NCI-H82 treated with DMSO at 0.1 percent for 48 hours (cell line): ENCODE results near the gene KRT6A.
"Not testable (repeated sequence)": the region's sequence is repeated elsewhere in the genome, so short reads cannot be mapped to it uniquely, and the experiment has no call there.

Experiments used
- DNase-seq: peaks from one replicate; lab custom pipeline; 2025; ENCODE audit not compliant: unreplicated experiment; lab: John Stamatoyannopoulos, UW

Gene KRT6A

GRCh38 chr12:52473768-52474167 is 19.3 kb downstream of the KRT6A start, which contains the start of gene KRT6C:
KRT6C (minus strand) TSS chr12:52473805; CDS start chr12:52473737, 68 bp downstream.
- DNase-seq, result no peak

- DNase-seq, result no peak
Measured at GRCh38 chr12:52469853-52470252, 23.2 kb downstream of the KRT6A start.

GRCh38 chr12:52464897-52465296 is 28.2 kb downstream of the KRT6A start:
- DNase-seq, result no peak

GRCh38 chr12:52461693-52462092 is 31.4 kb downstream of the KRT6A start:
- DNase-seq, result no peak

GRCh38 chr12:52458861-52459260 is 34.2 kb downstream of the KRT6A start:
- DNase-seq, result no peak

- DNase-seq, result no peak
Measured at GRCh38 chr12:52455821-52456220, 37.2 kb downstream of the KRT6A start.

GRCh38 chr12:52454411-52455201 is 38.5 kb downstream of the KRT6A start:
- no peak for DNase-seq

- DNase-seq, result no peak
Measured at GRCh38 chr12:52452101-52452500, 41.0 kb downstream of the KRT6A start, which contains the start of gene KRT6B. KRT6B (minus strand) TSS chr12:52452146; CDS start chr12:52452078, 68 bp downstream.

- no peak for DNase-seq
Measured at GRCh38 chr12:52448228-52448627, 44.8 kb downstream of the KRT6A start.

- DNase-seq, result not testable (repeated sequence)
Measured at GRCh38 chr12:52447196-52447595, 45.9 kb downstream of the KRT6A start.

GRCh38 chr12:52446367-52447045 is 46.6 kb downstream of the KRT6A start:
- no peak for DNase-seq

- DNase-seq, result no peak
Measured at GRCh38 chr12:52445876-52446275, 47.2 kb downstream of the KRT6A start.

- DNase-seq, result no peak
Measured at GRCh38 chr12:52444647-52445595, 48.1 kb downstream of the KRT6A start.

- DNase-seq, result no peak
Measured at GRCh38 chr12:52443966-52444365, 49.1 kb downstream of the KRT6A start.

- DNase-seq, result no peak
Measured at GRCh38 chr12:52442600-52443061, 50.4 kb downstream of the KRT6A start.

GRCh38 chr12:52441320-52441911 is 51.6 kb downstream of the KRT6A start:
- DNase-seq, result no peak

- no peak for DNase-seq
Measured at GRCh38 chr12:52440821-52441319, 52.2 kb downstream of the KRT6A start.

- DNase-seq, result no peak
Measured at GRCh38 chr12:52439845-52440244, 53.2 kb downstream of the KRT6A start.

- DNase-seq, result no peak
Measured at GRCh38 chr12:52439420-52439819, 53.6 kb downstream of the KRT6A start.
